Esophagus squamous epithelium (tissue), 4 donors: ENCODE results near the gene SAMD14.

Experiments
- POLR2A ChIP-seq, 4 donors: fragments of 450-650 bp; IDR thresholded peaks; one replicate each; pipeline ENCODE4 v1.6.1; 2017; ENCODE audit warnings: antibody characterized with exemption in 4 of 4, mild to moderate bottlenecking in 4 of 4, moderate library complexity in 3 of 4
- TF ChIP-seq, protein P1 (sequence below), 6 experiments: fragments of 450-650 bp in 4 of 6; fragments of 200-600 bp in 2 of 6; sonication (generic) in 2 of 6; IDR thresholded peaks; one replicate each; pipeline ENCODE4 v1.5.1; 2016 to 2019; ENCODE audit warnings: antibody characterized with exemption in 6 of 6, mild to moderate bottlenecking in 4 of 6, moderate library complexity in 4 of 6

DNA sequence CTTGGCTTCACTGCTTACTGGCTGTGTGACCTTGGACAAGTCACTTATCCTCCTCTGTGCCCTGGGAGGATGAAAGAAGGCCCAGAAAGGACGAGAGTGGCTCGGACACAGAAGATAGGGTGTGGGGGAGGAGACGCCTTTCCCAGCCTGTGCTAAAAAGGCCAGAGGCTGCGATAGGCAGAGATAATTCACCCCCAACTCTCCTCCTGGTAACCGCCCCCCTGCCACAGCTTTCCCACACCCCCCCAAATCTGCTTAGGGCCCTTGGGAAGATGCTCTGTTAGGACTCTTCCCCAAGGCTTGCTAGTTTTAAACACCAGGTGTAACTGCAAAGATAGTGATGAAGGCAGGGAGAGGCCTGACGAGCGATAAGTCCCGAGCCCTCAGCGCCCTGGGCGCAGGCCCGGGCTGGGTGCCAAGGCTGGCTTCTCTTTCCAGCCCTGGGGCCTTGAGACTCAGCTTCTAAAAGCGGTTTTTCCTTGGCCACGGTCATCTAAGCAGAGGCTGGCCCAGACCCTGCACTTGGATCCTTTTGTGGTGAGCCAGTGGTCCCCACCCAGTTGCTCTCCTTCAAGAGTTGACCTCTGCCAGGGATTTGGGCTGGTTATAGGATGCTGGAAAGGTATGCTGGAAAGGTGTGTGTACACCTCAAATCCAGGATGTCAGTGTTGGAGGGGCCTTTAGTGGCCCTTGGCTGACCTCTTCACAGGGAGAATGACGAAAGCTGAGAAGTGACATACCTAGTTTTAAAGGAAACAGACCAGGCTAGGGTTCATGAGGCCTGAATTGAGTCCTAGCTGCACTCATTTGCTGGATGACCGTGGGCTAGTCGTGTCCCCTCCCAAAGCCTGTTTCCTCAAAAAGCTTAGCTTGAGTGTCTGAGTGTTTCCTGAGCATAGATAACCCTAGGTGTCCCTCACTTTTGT lies 24.0 kb upstream of the SAMD14 start:
- TF ChIP-seq, protein P1, sequence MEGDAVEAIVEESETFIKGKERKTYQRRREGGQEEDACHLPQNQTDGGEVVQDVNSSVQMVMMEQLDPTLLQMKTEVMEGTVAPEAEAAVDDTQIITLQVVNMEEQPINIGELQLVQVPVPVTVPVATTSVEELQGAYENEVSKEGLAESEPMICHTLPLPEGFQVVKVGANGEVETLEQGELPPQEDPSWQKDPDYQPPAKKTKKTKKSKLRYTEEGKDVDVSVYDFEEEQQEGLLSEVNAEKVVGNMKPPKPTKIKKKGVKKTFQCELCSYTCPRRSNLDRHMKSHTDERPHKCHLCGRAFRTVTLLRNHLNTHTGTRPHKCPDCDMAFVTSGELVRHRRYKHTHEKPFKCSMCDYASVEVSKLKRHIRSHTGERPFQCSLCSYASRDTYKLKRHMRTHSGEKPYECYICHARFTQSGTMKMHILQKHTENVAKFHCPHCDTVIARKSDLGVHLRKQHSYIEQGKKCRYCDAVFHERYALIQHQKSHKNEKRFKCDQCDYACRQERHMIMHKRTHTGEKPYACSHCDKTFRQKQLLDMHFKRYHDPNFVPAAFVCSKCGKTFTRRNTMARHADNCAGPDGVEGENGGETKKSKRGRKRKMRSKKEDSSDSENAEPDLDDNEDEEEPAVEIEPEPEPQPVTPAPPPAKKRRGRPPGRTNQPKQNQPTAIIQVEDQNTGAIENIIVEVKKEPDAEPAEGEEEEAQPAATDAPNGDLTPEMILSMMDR (IDR thresholded peaks at IDR 0.05), result no peak
- no peak for TF ChIP-seq POLR2A (IDR thresholded peaks at IDR 0.05)
